ENCODE measurements around the gene UGT8. TPM values are rescaled to one million over a fixed set of nuclear protein-coding genes. Genes with fewer than 3 reads are reported as not detected.

UGT8 gene
- total RNA-seq, 1 experiment from 2014 or later = 14.8 TPM

DNA sequence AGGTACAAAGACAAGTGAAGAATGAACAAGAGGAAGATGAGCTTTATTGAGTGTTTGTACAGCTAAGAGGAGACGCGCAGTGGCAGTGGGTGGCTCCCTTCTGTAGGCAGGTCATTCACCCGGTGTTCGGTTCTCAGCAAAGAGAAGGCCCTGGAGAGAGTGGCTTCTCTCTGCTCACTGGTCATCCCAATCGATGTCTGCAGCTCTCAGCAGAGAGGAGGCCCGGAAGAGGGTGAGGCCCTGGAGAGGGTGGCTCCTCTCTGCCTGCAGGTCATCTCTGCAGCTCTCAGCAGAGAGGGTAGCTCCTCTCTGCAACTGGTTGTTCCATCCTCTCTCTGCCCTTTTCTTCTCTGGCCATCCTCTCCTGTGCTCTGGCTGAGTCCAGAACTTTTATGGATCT is 126.5 kb downstream of the UGT8 start:
- Histone ChIP-seq H4K20me1 (ENCODE audit: insufficient read depth) (no peaks in the 10 kb centered on the region), H3K9me3 (ENCODE audit: control insufficient read depth in 1 of 2, insufficient read depth in 1 of 2, low read depth in 1 of 2, low read length in 2 of 2) (no peaks in the 10 kb centered on the region), H3K27me3 (ENCODE audit: insufficient read depth, low read length) (no peaks in the 10 kb centered on the region), H3K27ac (ENCODE audit: low read depth, low read length) (no peak overlapping the region), H3K4me3 (replicated peaks in 1 of 2; ENCODE audit: low read depth in 1 of 2, low read length in 2 of 2) (no peak overlapping the region), H3K4me2 (ENCODE audit: low read length) (no peak overlapping the region), H3K79me2 (ENCODE audit: insufficient read depth, low read length) (no peaks in the 10 kb centered on the region), H3K36me3 (ENCODE audit: control insufficient read depth in 1 of 2, insufficient read depth in 2 of 2, low read length in 2 of 2) (no peaks in the 10 kb centered on the region), H2AFZ (ENCODE audit: low read depth, low read length, poor library complexity, severe bottlenecking) (no peak overlapping the region), H3K9me2 (ENCODE audit: insufficient read depth) (no peaks in the 10 kb centered on the region), H3K4me1 (ENCODE audit: control insufficient read depth in 1 of 2, insufficient read depth in 2 of 2, low read length in 2 of 2) (no peaks in the 10 kb centered on the region), H3K9ac (ENCODE audit: low read length) (no peak overlapping the region)
- DNase-seq (ENCODE audit: low read depth, low spot score) (no peak), ATAC-seq (no peak)
- ChIA-PET POLR2A (no interaction called here), RAD21 (ENCODE audit: low non-redundant PET in 1 of 2, low total read pairs in 2 of 2, uncharacterized antibody in 2 of 2, unreplicated experiment in 2 of 2) (no interaction called here), CTCF (no interaction called here)
- BruUV-seq (replicated peaks) = no TSS peak
- TF ChIP-seq YY1 (IDR thresholded peaks at IDR 0.05; ENCODE audit: extremely low read depth, insufficient replicate concordance, low read depth, low read length) = no peak
- intact Hi-C loops (cut with micrococcal nuclease) = no loop called here

DNA sequence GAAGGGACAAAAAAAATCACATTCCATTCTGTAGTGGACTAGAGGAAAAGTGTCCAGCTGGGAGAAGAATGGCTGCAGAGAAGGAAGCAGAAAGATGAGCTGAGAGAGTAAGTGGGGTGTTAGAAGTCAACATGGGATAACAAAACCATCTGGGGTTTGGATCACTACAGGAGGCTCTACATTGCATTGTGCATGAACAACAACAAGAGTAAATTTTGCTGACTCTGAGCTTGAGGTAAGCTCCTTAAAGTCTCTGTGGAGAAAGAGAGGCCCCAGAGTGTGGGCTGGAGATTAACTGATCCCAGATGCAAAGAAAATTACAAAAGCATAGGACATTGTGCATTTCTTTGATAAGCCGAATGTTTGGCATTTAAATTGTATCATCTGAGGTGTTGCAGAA is 128.9 kb downstream of the UGT8 start:
- Histone ChIP-seq H3K79me2 (ENCODE audit: insufficient read depth, low read length) (no peaks in the 10 kb centered on the region), H3K9me3 (ENCODE audit: control insufficient read depth in 1 of 2, insufficient read depth in 1 of 2, low read depth in 1 of 2, low read length in 2 of 2) (no peaks in the 10 kb centered on the region), H3K9ac (ENCODE audit: low read length) (no peak overlapping the region), H3K27ac (ENCODE audit: low read depth, low read length) (no peak overlapping the region), H2AFZ (ENCODE audit: low read depth, low read length, poor library complexity, severe bottlenecking) (no peak overlapping the region), H3K27me3 (ENCODE audit: insufficient read depth, low read length) (no peaks in the 10 kb centered on the region), H3K4me1 (ENCODE audit: control insufficient read depth in 1 of 2, insufficient read depth in 2 of 2, low read length in 2 of 2) (no peaks in the 10 kb centered on the region), H3K9me2 (ENCODE audit: insufficient read depth) (no peaks in the 10 kb centered on the region), H3K36me3 (ENCODE audit: control insufficient read depth in 1 of 2, insufficient read depth in 2 of 2, low read length in 2 of 2) (no peaks in the 10 kb centered on the region), H3K4me3 (replicated peaks in 1 of 2; ENCODE audit: low read depth in 1 of 2, low read length in 2 of 2) (no peak overlapping the region), H3K4me2 (ENCODE audit: low read length) (no peak overlapping the region), H4K20me1 (ENCODE audit: insufficient read depth) (no peaks in the 10 kb centered on the region)
- no TSS peak for BruUV-seq (replicated peaks)
- no peak for ATAC-seq
- DNase-seq (ENCODE audit: low read depth, low spot score) = no peak
- POLR2A ChIA-PET = no interaction called here
- RAD21 ChIA-PET (ENCODE audit: low non-redundant PET in 1 of 2, low total read pairs in 2 of 2, uncharacterized antibody in 2 of 2, unreplicated experiment in 2 of 2) = no interaction called here
- CTCF ChIA-PET = interaction anchor here (0.6 kb wide), 1 partner anchor 1752 kb away, joined by 3 read pairs; no protein-coding TSS in a partner anchor
- intact Hi-C loops (cut with micrococcal nuclease) = no loop called here
- TF ChIP-seq, protein P1, sequence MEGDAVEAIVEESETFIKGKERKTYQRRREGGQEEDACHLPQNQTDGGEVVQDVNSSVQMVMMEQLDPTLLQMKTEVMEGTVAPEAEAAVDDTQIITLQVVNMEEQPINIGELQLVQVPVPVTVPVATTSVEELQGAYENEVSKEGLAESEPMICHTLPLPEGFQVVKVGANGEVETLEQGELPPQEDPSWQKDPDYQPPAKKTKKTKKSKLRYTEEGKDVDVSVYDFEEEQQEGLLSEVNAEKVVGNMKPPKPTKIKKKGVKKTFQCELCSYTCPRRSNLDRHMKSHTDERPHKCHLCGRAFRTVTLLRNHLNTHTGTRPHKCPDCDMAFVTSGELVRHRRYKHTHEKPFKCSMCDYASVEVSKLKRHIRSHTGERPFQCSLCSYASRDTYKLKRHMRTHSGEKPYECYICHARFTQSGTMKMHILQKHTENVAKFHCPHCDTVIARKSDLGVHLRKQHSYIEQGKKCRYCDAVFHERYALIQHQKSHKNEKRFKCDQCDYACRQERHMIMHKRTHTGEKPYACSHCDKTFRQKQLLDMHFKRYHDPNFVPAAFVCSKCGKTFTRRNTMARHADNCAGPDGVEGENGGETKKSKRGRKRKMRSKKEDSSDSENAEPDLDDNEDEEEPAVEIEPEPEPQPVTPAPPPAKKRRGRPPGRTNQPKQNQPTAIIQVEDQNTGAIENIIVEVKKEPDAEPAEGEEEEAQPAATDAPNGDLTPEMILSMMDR (IDR thresholded peaks at IDR 0.05 in 2 of 3, conservative IDR thresholded peaks at IDR 0.05 in 1 of 3; ENCODE audit: borderline replicate concordance in 1 of 3, insufficient read depth in 1 of 3, low read depth in 2 of 3, low read length in 2 of 3) = no peak
- TF ChIP-seq, protein P2, sequence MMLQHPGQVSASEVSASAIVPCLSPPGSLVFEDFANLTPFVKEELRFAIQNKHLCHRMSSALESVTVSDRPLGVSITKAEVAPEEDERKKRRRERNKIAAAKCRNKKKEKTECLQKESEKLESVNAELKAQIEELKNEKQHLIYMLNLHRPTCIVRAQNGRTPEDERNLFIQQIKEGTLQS (IDR thresholded peaks at IDR 0.05) = no peak
- no peak for TF ChIP-seq EZH2phosphoT487 (IDR thresholded peaks at IDR 0.05; ENCODE audit: borderline replicate concordance)

MicroRNAs encoded within 50 kb of the gene (microRNA counts, 767-probe panel; counts per million panel counts)
- not detected for microRNA hsa-miR-577

Small RNA genes within 50 kb of the gene (microRNA-seq; reads per million reads assigned to microRNA genes)
- gene MIR577 (ENCODE audit: borderline number of aligned reads) = 95.9 reads per million, percentile 62 among the genes with 10 or more reads in this experiment

All from HCT116 (cell line).